ENCODE results near the gene SLC24A3. TPM values are rescaled to one million over a fixed set of nuclear protein-coding genes. Genes with fewer than 3 reads are reported as not detected.

SLC24A3 gene
- total RNA-seq, 1 experiment from 2014 or later: 0.14 TPM

DNA sequence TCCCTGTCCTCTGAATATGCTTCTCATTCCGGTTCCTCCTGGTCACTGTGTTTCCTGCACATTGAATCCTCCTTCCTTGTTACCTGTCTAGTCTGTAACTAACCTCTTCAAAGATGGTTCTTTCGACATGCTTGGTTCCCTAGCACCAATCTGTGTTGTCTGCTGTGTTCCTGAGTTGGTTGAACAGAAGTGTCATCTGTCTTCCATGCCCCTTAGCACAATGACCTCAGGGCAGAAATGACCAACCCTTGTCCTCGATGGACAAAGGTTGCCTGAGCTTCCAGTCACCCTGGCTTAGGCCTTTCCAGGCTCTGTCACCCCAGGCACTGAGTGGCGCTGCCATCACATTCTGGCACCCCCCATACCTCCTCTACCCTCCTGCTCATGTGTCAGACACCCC is 278.8 kb downstream of the SLC24A3 start:
- CTCF ChIA-PET: no interaction called here
- H3K9me3 ChIP-seq: no peaks in the 10 kb centered on the region
- Mint-ChIP-seq H3K9me3 (ENCODE audit: unreplicated experiment) (no peaks in the 10 kb centered on the region), H3K4me1 (ENCODE audit: low read depth, unreplicated experiment) (no peaks in the 10 kb centered on the region), H3K36me3 (ENCODE audit: insufficient read depth, unreplicated experiment) (no peaks in the 10 kb centered on the region), H3K27ac (ENCODE audit: unreplicated experiment) (no peak overlapping the region), H3K27me3 (ENCODE audit: insufficient read depth, unreplicated experiment) (peaks cover 10% of the 10 kb centered on the region), H3K4me3 (ENCODE audit: unreplicated experiment) (no peak overlapping the region)
- H3K27me3 ChIP-seq (replicated peaks; ENCODE audit: control insufficient read depth, insufficient read depth, low read length): no peaks in the 10 kb centered on the region; the same call in 1 of the 2 replicates
- TF ChIP-seq, protein P1, sequence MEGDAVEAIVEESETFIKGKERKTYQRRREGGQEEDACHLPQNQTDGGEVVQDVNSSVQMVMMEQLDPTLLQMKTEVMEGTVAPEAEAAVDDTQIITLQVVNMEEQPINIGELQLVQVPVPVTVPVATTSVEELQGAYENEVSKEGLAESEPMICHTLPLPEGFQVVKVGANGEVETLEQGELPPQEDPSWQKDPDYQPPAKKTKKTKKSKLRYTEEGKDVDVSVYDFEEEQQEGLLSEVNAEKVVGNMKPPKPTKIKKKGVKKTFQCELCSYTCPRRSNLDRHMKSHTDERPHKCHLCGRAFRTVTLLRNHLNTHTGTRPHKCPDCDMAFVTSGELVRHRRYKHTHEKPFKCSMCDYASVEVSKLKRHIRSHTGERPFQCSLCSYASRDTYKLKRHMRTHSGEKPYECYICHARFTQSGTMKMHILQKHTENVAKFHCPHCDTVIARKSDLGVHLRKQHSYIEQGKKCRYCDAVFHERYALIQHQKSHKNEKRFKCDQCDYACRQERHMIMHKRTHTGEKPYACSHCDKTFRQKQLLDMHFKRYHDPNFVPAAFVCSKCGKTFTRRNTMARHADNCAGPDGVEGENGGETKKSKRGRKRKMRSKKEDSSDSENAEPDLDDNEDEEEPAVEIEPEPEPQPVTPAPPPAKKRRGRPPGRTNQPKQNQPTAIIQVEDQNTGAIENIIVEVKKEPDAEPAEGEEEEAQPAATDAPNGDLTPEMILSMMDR (IDR thresholded peaks at IDR 0.05; ENCODE audit: insufficient read depth in 1 of 2, low read depth in 1 of 2, low read length in 1 of 2, severe bottlenecking in 1 of 2, unreplicated experiment in 1 of 2): no peak
- H3K36me3 ChIP-seq (ENCODE audit: control insufficient read depth, insufficient read depth, low read length): no peaks in the 10 kb centered on the region
- no TSS peak for BruUV-seq (replicated peaks)
- POLR2A ChIA-PET: no interaction called here
- DNase-seq: no peak
- no peaks in the 10 kb centered on the region for H3K4me1 ChIP-seq
- intact Hi-C loops (cut with micrococcal nuclease; ENCODE audit: unreplicated experiment): no loop called here
- H3K4me3 ChIP-seq (ENCODE audit: low read depth, low read length): no peak overlapping the region

- no TSS peak for BruUV-seq (replicated peaks)
- POLR2A ChIA-PET: no interaction called here
Measured at GRCh38 chr20:19492116-19492515, 279.7 kb downstream of the SLC24A3 start.

DNA sequence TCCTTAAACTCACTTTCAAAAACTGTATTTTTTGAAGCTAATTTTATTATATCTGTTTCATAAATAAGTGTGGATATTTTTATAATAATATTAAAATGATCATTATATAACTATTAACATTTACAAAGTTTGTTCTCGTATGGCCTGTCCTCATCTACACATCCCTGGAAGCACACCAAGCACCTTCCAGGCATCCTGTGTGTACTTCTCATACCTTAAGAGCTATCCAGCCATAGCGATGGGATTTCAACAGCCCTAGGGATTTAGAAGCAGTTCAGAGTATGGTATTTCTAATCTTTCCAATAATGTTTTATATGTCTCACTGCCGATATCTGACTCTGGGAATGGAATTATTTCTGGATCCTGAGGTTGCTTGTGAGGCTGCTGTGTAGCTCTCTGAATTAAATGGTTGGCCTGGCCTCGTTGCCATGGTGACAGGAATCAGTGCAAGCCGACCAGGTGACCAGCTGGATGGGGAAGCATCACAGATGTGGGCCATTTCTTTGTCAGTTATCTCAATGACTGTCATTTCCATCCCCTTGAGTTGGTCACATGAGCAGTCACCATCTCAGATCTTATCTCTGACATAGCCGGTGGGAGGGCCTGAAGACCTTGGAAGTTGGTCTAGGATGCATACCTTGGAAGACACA is 280.4 kb downstream of the SLC24A3 start:
- Histone ChIP-seq H3K27me3 (replicated peaks; ENCODE audit: control insufficient read depth, insufficient read depth, low read length) (no peaks in the 10 kb centered on the region; the same call in 1 of the 2 replicates), H3K36me3 (ENCODE audit: control insufficient read depth, insufficient read depth, low read length) (no peaks in the 10 kb centered on the region), H3K4me1 (no peaks in the 10 kb centered on the region), H3K9me3 (no peaks in the 10 kb centered on the region), H3K4me3 (ENCODE audit: low read depth, low read length) (no peak overlapping the region)
- ChIA-PET CTCF (no interaction called here), POLR2A (no interaction called here)
- H3K4me3 Mint-ChIP-seq (ENCODE audit: unreplicated experiment): no peak overlapping the region
- H3K36me3 Mint-ChIP-seq (ENCODE audit: insufficient read depth, unreplicated experiment): no peaks in the 10 kb centered on the region
- intact Hi-C loops (cut with micrococcal nuclease; ENCODE audit: unreplicated experiment): no loop called here
- TF ChIP-seq, protein P1 (IDR thresholded peaks at IDR 0.05; ENCODE audit: insufficient read depth in 1 of 2, low read depth in 1 of 2, low read length in 1 of 2, severe bottlenecking in 1 of 2, unreplicated experiment in 1 of 2): no peak
- no peak for DNase-seq
- H3K9me3 Mint-ChIP-seq (ENCODE audit: unreplicated experiment): no peaks in the 10 kb centered on the region
- no peak overlapping the region for H3K27ac Mint-ChIP-seq (ENCODE audit: unreplicated experiment)
- H3K4me1 Mint-ChIP-seq (ENCODE audit: low read depth, unreplicated experiment): no peaks in the 10 kb centered on the region
- no TSS peak for BruUV-seq (replicated peaks)
- H3K27me3 Mint-ChIP-seq (ENCODE audit: insufficient read depth, unreplicated experiment): peaks cover 6% of the 10 kb centered on the region

More at GRCh38 chr20:19492116-19492515, 279.7 kb downstream of the SLC24A3 start:
- CTCF ChIA-PET: no interaction called here
- no peak overlapping the region for H3K4me3 Mint-ChIP-seq (ENCODE audit: unreplicated experiment)
- no peaks in the 10 kb centered on the region for H3K4me1 ChIP-seq
- no peaks in the 10 kb centered on the region; the same call in 1 of the 2 replicates for H3K27me3 ChIP-seq (replicated peaks; ENCODE audit: control insufficient read depth, insufficient read depth, low read length)
- TF ChIP-seq, protein P1 (IDR thresholded peaks at IDR 0.05; ENCODE audit: insufficient read depth in 1 of 2, low read depth in 1 of 2, low read length in 1 of 2, severe bottlenecking in 1 of 2, unreplicated experiment in 1 of 2): no peak
- no peak overlapping the region for H3K4me3 ChIP-seq (ENCODE audit: low read depth, low read length)
- H3K27me3 Mint-ChIP-seq (ENCODE audit: insufficient read depth, unreplicated experiment): peaks cover 8% of the 10 kb centered on the region
- H3K9me3 Mint-ChIP-seq (ENCODE audit: unreplicated experiment): no peaks in the 10 kb centered on the region
- no peak for DNase-seq
- no peaks in the 10 kb centered on the region for H3K36me3 Mint-ChIP-seq (ENCODE audit: insufficient read depth, unreplicated experiment)
- H3K27ac Mint-ChIP-seq (ENCODE audit: unreplicated experiment): no peak overlapping the region
- H3K36me3 ChIP-seq (ENCODE audit: control insufficient read depth, insufficient read depth, low read length): no peaks in the 10 kb centered on the region
- no peaks in the 10 kb centered on the region for H3K9me3 ChIP-seq
- H3K4me1 Mint-ChIP-seq (ENCODE audit: low read depth, unreplicated experiment): no peaks in the 10 kb centered on the region
- intact Hi-C loops (cut with micrococcal nuclease; ENCODE audit: unreplicated experiment): no loop called here
